ENCODE measurements around the gene SQOR.

The SQOR gene

GRCh38 chr15:45637552-45638033, 2.8 kb downstream of the SQOR start:
- peak overlapping the region; percentile 55 for H3K4me2 ChIP-seq
- H3K36me3 ChIP-seq (ENCODE audit: insufficient read depth) = no peaks in the 10 kb centered on the region
- peak overlapping the region; percentile 60 for H2AFZ ChIP-seq (ENCODE audit: low read depth)
- TF ChIP-seq CTCF (conservative IDR thresholded peaks at IDR 0.05; ENCODE audit: low read depth, low read length) = no peak
- H4K20me1 ChIP-seq (ENCODE audit: insufficient read depth) = no peaks in the 10 kb centered on the region
- H3K27ac ChIP-seq = peak overlapping the region; percentile 93
- H3K27me3 ChIP-seq (ENCODE audit: insufficient read depth, low read depth) = no peaks in the 10 kb centered on the region
- peaks cover 24% of the 10 kb centered on the region; the same call in 1 of the 2 replicates for H3K79me2 ChIP-seq (ENCODE audit: insufficient read depth, low read depth)
- H3K4me1 ChIP-seq (ENCODE audit: low read depth, poor library complexity, severe bottlenecking) = peaks cover 39% of the 10 kb centered on the region
- no peak overlapping the region for H3K4me3 ChIP-seq (IDR thresholded peaks at IDR 0.05; ENCODE audit: insufficient read depth, low read depth, low read length)
- peak overlapping the region; percentile 78 for H3K9ac ChIP-seq

DNA sequence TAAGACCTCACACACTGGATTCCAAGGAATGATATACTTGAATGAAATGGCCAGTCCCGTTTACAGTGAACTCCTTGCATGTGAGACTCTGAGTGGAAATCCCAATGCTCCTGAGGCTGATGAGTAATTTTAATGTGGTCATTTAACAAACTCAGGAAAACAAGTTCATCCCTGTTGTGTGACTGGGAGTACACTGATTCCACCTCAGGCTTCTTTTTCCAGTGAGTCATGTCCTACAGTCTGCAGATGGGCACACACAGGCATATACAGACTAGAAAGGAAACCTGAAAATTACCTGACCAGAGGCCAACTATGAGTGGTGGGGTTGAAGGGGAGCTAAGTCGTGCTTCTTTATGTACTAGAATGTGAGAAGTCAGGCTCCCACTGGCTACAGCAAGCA, 5.8 kb downstream of the SQOR start:
- Histone ChIP-seq H2AFZ (ENCODE audit: low read depth) (no peak overlapping the region), H3K4me3 (IDR thresholded peaks at IDR 0.05; ENCODE audit: insufficient read depth, low read depth, low read length) (no peak overlapping the region), H3K4me1 (ENCODE audit: low read depth, poor library complexity, severe bottlenecking) (peaks cover 50% of the 10 kb centered on the region), H3K9ac (no peak overlapping the region), H4K20me1 (ENCODE audit: insufficient read depth) (no peaks in the 10 kb centered on the region), H3K4me2 (no peak overlapping the region), H3K27me3 (ENCODE audit: insufficient read depth, low read depth) (no peaks in the 10 kb centered on the region), H3K27ac (no peak overlapping the region), H3K79me2 (ENCODE audit: insufficient read depth, low read depth) (peaks cover 33% of the 10 kb centered on the region; the same call in 1 of the 2 replicates), H3K36me3 (ENCODE audit: insufficient read depth) (no peaks in the 10 kb centered on the region)
- TF ChIP-seq CTCF (conservative IDR thresholded peaks at IDR 0.05; ENCODE audit: low read depth, low read length) = no peak

DNA sequence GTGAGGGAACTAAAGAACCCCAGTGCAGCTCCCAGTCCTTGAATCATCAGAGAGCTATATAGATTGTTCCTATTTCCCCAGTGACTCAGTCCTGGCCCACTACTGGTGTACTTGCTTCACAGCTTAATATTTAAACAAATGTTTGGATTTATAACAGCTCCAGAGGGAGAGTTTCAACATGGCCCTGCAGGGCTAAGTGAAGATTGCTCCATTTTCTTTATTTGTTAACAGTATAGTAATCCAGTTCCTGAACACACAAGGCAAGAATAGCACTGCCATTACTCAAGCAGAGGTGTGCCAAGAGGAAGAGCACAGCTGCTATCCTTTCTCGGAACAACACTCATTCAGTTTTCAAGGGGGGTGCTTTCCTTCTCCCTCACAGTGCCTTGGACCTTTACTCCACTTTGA, 6.5 kb downstream of the SQOR start:
- no peaks in the 10 kb centered on the region for H3K36me3 ChIP-seq (ENCODE audit: insufficient read depth)
- TF ChIP-seq CTCF (conservative IDR thresholded peaks at IDR 0.05; ENCODE audit: low read depth, low read length) = no peak
- no peak overlapping the region for H3K9ac ChIP-seq
- H4K20me1 ChIP-seq (ENCODE audit: insufficient read depth) = no peaks in the 10 kb centered on the region
- H3K4me2 ChIP-seq = no peak overlapping the region
- H3K27me3 ChIP-seq (ENCODE audit: insufficient read depth, low read depth) = no peaks in the 10 kb centered on the region
- H2AFZ ChIP-seq (ENCODE audit: low read depth) = no peak overlapping the region
- peaks cover 47% of the 10 kb centered on the region for H3K4me1 ChIP-seq (ENCODE audit: low read depth, poor library complexity, severe bottlenecking)
- no peak overlapping the region for H3K4me3 ChIP-seq (IDR thresholded peaks at IDR 0.05; ENCODE audit: insufficient read depth, low read depth, low read length)
- peaks cover 33% of the 10 kb centered on the region; the same call in 1 of the 2 replicates for H3K79me2 ChIP-seq (ENCODE audit: insufficient read depth, low read depth)
- H3K27ac ChIP-seq = no peak overlapping the region

- Histone ChIP-seq H2AFZ (ENCODE audit: low read depth) (no peak overlapping the region), H4K20me1 (ENCODE audit: insufficient read depth) (no peaks in the 10 kb centered on the region), H3K36me3 (ENCODE audit: insufficient read depth) (no peaks in the 10 kb centered on the region), H3K79me2 (ENCODE audit: insufficient read depth, low read depth) (peaks cover 36% of the 10 kb centered on the region; the same call in 1 of the 2 replicates), H3K4me3 (IDR thresholded peaks at IDR 0.05; ENCODE audit: insufficient read depth, low read depth, low read length) (no peak overlapping the region), H3K4me2 (no peak overlapping the region), H3K4me1 (ENCODE audit: low read depth, poor library complexity, severe bottlenecking) (peaks cover 38% of the 10 kb centered on the region), H3K9ac (no peak overlapping the region), H3K27ac (no peak overlapping the region), H3K27me3 (ENCODE audit: insufficient read depth, low read depth) (no peaks in the 10 kb centered on the region)
- TF ChIP-seq CTCF (conservative IDR thresholded peaks at IDR 0.05; ENCODE audit: low read depth, low read length) = no peak
Observed at GRCh38 chr15:45641999-45642932, 7.4 kb downstream of the SQOR start.
